Activated CD4-positive, alpha-beta T cell treated with anti-CD3 and anti-CD28 coated beads, Interleukin-2, amount 50 U/mL, for 4 hours (primary cell): ENCODE measurements around the gene SELENOV.

Experiments used
- DNase-seq, 2 experiments: peaks; one replicate each; pipeline ENCODE4 v3.0.0-alpha.2; 2020

The SELENOV gene

DNA sequence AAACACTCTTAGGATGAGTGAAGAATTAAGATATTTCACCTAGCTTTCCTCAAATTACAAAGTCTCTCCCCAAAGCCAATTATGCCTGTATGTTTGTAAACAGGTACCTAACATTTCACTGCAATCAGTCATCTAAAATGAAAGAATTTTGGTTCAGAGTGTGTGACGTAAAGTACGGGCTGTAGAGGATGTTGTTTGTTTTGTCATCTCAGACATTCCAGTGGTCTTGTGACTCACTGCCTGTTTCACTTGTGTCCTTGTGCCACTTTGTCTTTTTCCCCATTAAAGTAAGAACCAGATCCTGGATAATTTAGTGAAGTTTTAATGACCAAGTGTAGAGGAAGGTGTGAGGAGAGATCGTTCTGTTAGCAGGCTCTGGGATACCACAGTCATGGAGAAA is 53.7 kb downstream of the SELENOV start:
- DNase-seq, result no peak
